GM21825 (cell line): ENCODE measurements around the gene KLHDC1.
"Not testable (repeated sequence)": the region's sequence is repeated elsewhere in the genome, so short reads cannot be mapped to it uniquely, and the experiment has no call there.

ENCODE experiments used
- ATAC-seq: cut with Tn5 transposase; IDR thresholded peaks from one replicate; pipeline ENCODE4 v1.9.1; 2021; ENCODE audit warnings: mild to moderate bottlenecking, moderate library complexity; ENCODE audit not compliant: unreplicated experiment

Gene KLHDC1

DNA sequence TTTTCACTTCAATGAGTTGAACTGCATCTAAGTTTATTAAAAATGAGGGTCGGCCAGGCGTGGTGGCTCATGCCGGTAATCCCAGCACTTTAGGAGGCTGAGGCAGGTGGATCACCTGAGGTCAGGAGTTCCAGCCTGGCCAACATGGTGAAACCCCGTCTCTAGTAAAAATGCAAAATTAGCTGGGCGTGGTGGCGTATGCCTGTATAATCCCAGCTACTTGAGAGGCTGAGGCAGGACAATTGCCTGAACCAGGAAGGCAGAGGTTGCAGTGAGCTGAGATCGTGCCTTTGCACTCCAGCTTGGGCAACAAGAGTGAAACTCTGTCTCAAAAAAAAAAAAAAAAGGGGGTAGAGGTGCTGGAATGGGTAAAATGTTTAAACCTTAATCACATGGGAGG lies 88.1 kb downstream of the KLHDC1 start:
- not testable (repeated sequence) for ATAC-seq

DNA sequence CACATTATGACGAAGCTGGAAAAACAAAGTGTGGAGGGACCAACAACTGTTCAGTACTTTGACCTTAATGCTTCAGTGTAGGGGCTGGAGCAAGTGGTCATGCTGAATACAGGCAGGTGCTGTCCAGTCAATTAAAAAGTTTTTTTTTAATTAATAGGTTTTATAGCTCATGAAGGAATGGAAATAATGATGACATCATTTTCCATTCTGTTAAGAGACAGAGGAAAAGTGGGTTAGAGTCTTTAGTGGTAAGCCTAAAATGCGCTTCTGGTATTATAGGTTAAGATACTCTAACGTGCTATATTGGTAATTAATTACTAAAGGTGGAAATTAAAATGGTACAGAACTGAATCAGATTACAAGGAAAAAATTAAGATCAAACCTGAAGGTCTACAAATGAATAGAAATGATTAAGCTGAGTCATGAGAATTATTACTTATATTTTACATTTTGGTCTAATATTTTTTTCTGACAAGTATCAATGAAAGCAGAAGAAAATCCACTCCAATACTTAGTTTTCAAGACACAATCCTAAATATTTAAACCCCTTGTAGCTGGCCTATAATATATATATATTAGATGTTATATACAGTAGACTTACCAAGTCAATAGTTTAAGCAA lies 90.6 kb downstream of the KLHDC1 start:
- ATAC-seq, result no peak

DNA sequence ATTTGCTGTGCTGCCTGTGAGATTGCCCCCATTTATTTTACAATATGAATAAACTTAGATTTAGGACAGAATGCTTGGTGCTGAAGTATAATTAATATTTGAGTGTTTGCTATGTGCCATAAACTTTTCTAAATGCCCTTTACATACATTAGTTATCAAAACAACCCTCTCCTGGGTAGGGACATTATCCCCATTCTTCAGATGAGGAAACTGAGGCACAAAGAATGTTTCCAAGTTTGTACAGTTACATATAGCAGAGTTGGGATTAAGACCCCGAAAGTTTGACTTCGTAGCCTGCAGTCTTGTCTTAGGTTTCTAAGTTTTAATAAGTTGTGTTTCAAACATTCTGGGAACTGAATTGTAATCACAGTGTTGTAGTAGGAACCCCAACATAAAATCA lies 93.4 kb downstream of the KLHDC1 start:
- ATAC-seq, result no peak

DNA sequence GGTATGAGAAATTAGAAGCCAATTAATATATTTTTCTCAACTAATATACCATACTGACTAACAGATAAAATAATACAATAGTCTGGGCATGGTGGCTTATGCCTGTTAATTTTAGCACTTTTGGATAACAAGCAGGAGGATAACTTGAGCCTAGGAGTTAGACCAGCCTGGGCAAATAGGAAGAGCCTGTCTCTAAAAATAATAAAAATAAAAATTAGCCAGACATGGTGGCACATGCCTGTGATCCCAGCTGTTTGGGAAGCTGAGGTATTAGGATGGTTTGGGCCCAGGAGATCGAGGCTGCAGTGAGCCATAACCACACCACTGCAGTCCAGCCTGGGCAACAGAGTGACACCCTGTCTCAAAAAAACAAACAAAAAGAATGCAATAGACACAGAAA lies 99.7 kb downstream of the KLHDC1 start:
- ATAC-seq, result no peak

DNA sequence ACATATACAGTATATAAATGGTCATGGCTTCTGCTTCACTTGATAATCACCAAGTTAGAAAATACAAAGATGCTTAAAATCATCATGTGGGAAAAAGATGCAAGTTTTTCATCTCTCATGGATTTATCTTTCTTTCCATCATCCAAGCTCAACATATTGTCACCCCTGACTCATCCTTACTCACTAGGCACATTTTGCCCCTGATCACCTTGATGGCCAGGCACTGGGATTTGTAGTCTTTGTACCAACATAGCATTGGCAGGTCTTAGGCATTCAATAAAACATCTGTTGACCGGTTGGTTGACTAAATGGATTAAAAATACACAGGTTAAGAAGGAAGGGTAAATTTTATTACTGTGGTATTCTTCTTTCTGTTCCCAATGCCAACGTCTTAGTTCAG lies 103.1 kb downstream of the KLHDC1 start:
- no peak for ATAC-seq
